Metanephros (tissue), 1 donor: ENCODE measurements around the gene S100P. TPM values are rescaled to one million over a fixed set of nuclear protein-coding genes. Genes with fewer than 3 reads are reported as not detected.

Source experiments
- total RNA-seq: library from RNA; depleted of rRNA; stranded (reverse); fragments of >200 nt; gene quantifications from one replicate; pipeline ENCODE4 v1.2.3, GENCODE V29; 2014

S100P gene
- 14.2 TPM for total RNA-seq

GRCh38 chr4:6693231-6694176 lies at the start of gene S100P:
Gene S100P, plus strand, starts transcription at chr4:6693878. Its CDS starts 55 bp downstream, at chr4:6693933.

GRCh38 chr4:6709230-6710114 lies 15.8 kb downstream of the S100P start, which contains the start of gene MRFAP1L1:
Gene MRFAP1L1, minus strand, starts transcription at chr4:6709865. Its CDS starts 236 bp downstream, at chr4:6709629.

GRCh38 chr4:6716018-6716911 lies 22.6 kb downstream of the S100P start, which contains the start of gene BLOC1S4:
Gene BLOC1S4, plus strand, starts transcription at chr4:6716174. Its CDS starts 36 bp downstream, at chr4:6716210.

Other genes with a start within 250 kb of the S100P start
- gene PPP2R2C, start 221.3 kb upstream of the S100P start, total RNA-seq = 1.1 TPM
- gene MAN2B2, start 118.7 kb upstream of the S100P start, total RNA-seq = 12.7 TPM
- gene MRFAP1, start 53.2 kb upstream of the S100P start, total RNA-seq = 234 TPM
- gene MRFAP1L1, start 16.0 kb downstream of the S100P start, total RNA-seq = 58.4 TPM
- gene BLOC1S4, start 22.3 kb downstream of the S100P start, total RNA-seq = 17.2 TPM
- 26.8 TPM for gene KIAA0232, start 88.8 kb downstream of the S100P start, total RNA-seq
- gene TBC1D14, start 215.9 kb downstream of the S100P start, total RNA-seq = 52.3 TPM